ENCODE results near the gene VASH2.
"Not testable (repeated sequence)": the region's sequence is repeated elsewhere in the genome, so short reads cannot be mapped to it uniquely, and the experiment has no call there.

Gene VASH2

DNA sequence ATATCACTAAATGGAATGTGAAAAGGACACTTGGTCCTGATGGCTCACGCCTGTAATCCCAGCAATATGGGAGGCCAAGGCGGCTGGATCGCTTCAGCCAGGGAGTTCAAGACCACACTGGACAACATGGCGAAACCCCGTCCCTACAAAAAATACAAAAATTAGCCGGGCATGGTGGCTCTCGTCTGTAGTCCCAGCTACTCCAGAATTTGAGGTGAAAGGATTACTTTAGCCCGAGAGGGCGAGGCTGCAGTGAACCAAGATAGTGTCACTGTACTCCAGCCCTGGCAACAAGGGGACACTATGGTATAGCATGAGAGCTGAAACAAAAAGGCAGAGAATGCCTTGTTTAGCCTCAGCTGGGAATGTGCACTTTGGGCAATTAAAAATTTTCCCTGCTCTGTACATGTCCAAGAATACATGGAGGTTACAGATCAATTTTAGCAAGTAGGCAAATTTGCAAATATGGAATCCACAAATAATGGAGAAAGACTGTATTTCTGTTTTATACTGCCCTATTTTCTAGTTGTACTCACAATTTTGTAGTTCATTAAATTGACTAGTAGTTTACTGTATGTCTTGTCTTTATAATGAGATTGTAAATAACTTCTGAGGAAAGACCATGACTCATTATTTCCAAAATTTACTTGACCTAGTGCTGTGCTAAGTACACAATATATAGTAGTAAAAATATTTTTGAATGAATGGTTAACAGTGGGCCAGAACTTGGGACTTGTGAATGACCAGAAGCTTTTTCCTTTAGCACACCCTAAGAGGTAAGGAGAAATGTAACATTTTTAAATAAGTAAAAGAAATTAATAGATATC is 67.3 kb downstream of the VASH2 start:
- in situ Hi-C loops (cut with MboI; ENCODE audit: low sequenced_read_pairs), result no loop called here

DNA sequence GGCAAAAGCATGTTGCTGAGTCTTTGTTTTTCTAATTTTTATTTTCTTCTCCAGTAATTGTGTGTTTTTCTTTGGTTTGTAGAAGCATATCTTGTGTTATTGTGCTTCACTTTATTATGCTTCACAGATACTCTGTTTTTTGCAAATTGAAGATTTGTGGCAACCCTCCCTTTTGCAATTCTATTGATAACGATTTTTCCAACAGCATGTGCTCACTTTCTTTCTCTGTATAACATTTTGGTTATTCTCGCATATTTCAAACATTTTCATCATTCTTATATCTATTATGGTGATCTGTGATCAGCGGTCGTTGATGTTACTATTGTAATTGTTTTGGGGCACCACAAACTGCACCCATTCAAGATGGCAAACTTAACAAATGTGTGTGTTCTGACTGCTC is 69.1 kb downstream of the VASH2 start:
- in situ Hi-C loops (cut with MboI; ENCODE audit: low sequenced_read_pairs), result no loop called here

DNA sequence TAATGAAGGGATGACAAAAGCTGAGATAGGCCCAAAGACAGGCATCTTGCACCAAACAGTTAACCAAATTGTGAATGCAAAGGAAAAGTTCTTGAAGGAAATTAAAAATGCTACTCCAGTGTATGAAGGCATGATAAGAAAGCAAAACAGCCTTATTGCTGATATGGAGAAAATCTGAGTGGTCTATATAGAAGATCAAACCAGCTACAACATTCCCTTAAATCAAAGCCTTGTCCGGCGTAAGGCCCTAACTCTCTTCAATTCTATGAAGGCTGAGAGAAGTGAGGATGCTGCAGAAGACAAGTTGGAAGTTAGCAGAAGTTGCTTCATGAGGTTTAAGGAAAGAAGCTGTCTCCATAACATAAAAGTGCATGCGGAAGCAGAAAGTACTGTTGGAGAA is 69.7 kb downstream of the VASH2 start:
- in situ Hi-C loops (cut with MboI; ENCODE audit: low sequenced_read_pairs), result no loop called here

DNA sequence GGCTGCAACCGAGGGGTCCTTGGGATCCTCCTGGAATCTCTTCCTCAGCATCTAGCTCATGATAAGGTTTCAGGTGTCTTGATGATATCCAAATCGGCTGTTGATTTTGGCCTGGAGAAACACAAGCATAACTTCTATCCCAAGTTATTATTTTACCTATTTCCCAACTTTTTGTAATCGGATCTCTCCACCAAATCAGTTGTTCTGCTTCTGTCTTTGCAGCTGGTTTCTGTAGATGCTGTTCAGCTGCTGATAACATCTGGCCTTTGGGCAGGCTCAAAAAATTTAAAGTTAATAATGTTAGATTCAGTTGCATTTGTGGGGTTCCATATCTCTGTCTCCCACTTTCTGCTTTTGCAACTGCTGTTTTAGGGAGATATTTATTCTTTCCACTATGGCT is 76.7 kb downstream of the VASH2 start:
- in situ Hi-C loops (cut with MboI; ENCODE audit: low sequenced_read_pairs), result not testable (repeated sequence)

DNA sequence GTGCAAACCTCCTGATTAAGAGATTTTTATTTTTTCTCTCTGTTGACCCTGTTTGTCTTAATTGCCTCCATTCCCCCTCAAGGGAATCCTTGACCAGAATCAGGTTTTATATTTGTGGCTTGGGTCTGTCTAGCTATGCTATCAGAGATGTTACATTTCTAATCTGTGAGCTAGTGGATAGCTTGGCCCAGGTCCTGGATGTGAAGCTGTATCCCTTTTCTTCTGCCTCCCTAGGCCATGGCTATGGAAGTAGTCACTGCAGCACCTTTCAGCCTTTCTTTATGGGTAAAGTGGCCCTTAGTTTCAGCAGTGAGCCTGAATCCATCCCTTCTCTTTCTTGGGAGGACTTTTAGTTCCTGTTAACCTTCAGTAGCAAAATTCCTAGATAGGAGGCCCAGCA is 82.3 kb downstream of the VASH2 start:
- in situ Hi-C loops (cut with MboI; ENCODE audit: low sequenced_read_pairs), result no loop called here

DNA sequence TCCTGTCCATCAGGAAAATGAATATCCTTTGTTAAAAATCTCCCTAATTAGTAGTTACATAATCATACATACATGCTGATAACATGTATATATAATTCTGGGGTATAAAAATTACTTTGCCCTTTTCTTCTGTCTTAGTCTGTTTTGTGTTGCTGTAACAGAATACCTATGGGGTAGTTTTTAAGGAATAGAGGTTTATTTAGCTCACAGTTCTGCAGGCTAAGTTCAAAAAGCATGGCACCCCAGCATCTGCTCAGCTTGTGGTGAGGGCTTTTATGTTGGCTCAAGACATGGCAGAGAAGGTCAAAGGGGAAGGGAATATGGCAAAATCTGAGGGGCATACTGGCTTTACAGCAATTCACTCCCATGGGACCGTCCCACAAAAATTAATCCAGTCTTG is 84.4 kb downstream of the VASH2 start:
- in situ Hi-C loops (cut with MboI; ENCODE audit: low sequenced_read_pairs), result no loop called here

DNA sequence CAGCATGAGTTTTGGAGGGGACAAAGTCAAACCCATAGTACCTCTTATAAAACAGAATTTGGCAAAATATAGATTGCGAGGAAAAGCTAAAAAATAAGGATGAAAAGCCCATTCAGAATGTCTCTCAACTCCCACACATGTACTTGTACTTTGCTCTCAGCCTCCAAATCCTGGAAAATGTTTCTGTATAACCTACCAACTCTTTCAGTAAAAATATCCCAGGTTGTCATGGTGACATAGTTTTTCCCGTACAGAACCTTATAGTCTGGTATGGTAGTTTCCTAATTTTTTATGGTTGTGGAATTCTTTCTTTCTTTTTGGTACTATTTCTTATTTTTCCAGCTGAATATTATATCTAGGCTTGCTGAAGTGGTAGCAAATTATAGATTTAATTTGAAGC is 85.2 kb downstream of the VASH2 start:
- in situ Hi-C loops (cut with MboI; ENCODE audit: low sequenced_read_pairs), result no loop called here
